Measurements from ENCODE around the gene FOXF2. TPM values are rescaled to one million over a fixed set of nuclear protein-coding genes. Genes with fewer than 3 reads are reported as not detected.

FOXF2 gene
- total RNA-seq, 3 donors from 2014 or later: 0.73 to 4.9 (median 1.6) TPM

DNA sequence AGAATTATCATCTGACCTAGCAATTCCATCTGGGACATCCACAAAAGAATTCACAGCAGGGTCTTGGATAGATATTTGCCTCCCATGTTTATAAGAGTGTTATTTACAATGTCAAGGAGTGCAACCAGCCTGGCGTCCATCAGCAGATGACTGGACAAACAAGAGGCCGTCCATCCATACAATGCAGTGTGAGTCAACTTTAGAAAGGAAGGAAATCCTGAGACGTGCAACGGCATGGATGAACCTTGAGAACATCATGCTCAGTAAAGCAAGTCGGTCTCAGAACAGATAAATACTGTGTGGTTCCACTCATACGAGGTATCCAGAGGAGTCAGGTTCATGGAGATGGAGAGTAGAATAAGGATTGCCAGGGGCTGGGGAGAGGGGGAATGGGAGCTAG is 46.4 kb downstream of the FOXF2 start:
- Histone ChIP-seq H3K36me3 (no peaks in the 10 kb centered on the region), H3K9me3 (no peaks in the 10 kb centered on the region), H3K4me1 (no peaks in the 10 kb centered on the region), H3K4me3 (no peak overlapping the region), H3K27me3 (peaks cover 0 to 22% of the 10 kb centered on the region in 2 donors), H3K27ac (no peak overlapping the region)
- intact Hi-C loops (cut with DNase I; ENCODE audit: low total_unique reads): no loop called here
- DNase-seq (ENCODE audit: low spot score in 2 of 2): peak in 1 of 2 donors; percentile 13
- no peak for TF ChIP-seq POLR2A (IDR thresholded peaks at IDR 0.05)
- TF ChIP-seq, protein P1, sequence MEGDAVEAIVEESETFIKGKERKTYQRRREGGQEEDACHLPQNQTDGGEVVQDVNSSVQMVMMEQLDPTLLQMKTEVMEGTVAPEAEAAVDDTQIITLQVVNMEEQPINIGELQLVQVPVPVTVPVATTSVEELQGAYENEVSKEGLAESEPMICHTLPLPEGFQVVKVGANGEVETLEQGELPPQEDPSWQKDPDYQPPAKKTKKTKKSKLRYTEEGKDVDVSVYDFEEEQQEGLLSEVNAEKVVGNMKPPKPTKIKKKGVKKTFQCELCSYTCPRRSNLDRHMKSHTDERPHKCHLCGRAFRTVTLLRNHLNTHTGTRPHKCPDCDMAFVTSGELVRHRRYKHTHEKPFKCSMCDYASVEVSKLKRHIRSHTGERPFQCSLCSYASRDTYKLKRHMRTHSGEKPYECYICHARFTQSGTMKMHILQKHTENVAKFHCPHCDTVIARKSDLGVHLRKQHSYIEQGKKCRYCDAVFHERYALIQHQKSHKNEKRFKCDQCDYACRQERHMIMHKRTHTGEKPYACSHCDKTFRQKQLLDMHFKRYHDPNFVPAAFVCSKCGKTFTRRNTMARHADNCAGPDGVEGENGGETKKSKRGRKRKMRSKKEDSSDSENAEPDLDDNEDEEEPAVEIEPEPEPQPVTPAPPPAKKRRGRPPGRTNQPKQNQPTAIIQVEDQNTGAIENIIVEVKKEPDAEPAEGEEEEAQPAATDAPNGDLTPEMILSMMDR (IDR thresholded peaks at IDR 0.05): no peak
- no peak for TF ChIP-seq POLR2AphosphoS5 (IDR thresholded peaks at IDR 0.05)

- H3K36me3 ChIP-seq: no peaks in the 10 kb centered on the region
- peaks cover 0 to 22% of the 10 kb centered on the region in 2 donors for H3K27me3 ChIP-seq
- intact Hi-C loops (cut with DNase I; ENCODE audit: low total_unique reads): no loop called here
- no peak overlapping the region for H3K27ac ChIP-seq
- no peaks in the 10 kb centered on the region for H3K9me3 ChIP-seq
- H3K4me3 ChIP-seq: no peak overlapping the region
- TF ChIP-seq POLR2A (IDR thresholded peaks at IDR 0.05) (no peak), POLR2AphosphoS5 (IDR thresholded peaks at IDR 0.05) (no peak)
- TF ChIP-seq, protein P1 (IDR thresholded peaks at IDR 0.05): peak; percentile 46 to 81 (median 71)
- no peak for DNase-seq (ENCODE audit: low spot score in 2 of 2)
- H3K4me1 ChIP-seq: no peaks in the 10 kb centered on the region
Observed at GRCh38 chr6:1436334-1437306, 47.2 kb downstream of the FOXF2 start.

DNA sequence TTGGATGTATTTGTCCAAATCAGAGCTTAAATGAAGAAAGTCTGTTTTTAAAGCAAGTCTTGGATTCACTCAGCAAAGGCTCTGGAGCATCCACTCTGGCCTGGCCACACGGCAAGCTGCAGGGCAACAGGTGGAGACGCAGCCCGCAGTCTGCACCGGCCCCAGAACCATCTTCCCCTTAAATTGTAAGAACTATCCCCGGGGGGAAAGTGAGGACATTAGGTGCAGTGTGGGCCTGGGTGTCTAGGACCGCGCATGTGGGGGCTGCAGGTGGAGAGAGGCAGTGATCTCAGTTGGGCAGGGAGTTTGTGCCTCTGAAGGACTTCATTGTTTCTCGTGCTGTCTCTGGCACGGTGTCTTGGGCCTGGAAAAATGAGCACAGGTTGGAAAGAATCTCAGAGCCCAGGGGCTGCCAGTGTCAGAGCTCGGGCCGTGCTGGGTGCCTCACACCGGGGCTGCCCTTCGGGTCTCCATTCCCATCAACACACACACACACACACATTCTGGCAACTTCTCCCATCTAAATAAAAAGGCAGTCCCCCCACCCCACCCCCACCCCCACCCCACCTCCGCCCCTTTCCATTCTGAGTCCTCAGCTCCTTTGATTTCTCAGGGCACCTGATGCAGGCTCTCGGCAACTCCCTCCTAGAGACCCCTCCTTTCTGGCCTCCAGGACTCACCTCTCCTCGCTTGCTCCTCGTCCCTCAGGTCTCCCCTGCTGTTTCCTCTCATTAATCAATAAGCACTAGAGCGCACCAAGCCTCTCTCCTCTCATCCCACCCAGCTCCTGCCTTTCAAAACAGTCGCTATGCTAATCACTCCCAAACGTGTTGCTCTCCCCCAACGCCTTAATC is 48.4 kb downstream of the FOXF2 start:
- peaks cover 0 to 22% of the 10 kb centered on the region in 2 donors for H3K27me3 ChIP-seq
- H3K36me3 ChIP-seq: no peaks in the 10 kb centered on the region
- no peaks in the 10 kb centered on the region for H3K4me1 ChIP-seq
- no peak for DNase-seq (ENCODE audit: low spot score in 2 of 2)
- intact Hi-C loops (cut with DNase I; ENCODE audit: low total_unique reads): no loop called here
- TF ChIP-seq POLR2A (IDR thresholded peaks at IDR 0.05) (no peak), POLR2AphosphoS5 (IDR thresholded peaks at IDR 0.05) (no peak)
- TF ChIP-seq, protein P1 (IDR thresholded peaks at IDR 0.05): no peak
- H3K9me3 ChIP-seq: no peaks in the 10 kb centered on the region
- no peak overlapping the region for H3K4me3 ChIP-seq
- H3K27ac ChIP-seq: no peak overlapping the region

DNA sequence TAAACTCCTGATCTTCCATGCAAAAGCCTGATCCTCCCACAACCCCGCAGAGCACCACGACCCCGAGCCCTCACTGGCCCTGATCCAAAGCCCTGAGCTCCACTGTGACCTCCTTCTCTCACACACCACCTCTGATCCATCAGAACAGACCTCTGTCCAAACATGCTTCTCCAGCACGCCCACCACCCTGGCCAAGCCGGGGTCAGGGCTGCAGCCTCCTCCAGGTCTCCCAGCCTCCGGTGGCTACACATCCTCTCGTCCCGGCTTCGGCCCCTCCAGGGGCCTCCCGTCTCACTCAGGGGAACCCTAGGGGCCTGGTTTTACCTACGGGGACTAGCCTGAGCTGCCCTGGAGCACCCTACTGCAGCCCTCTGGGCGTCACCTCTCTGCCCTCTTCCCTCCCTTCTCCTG is 49.1 kb downstream of the FOXF2 start:
- no peaks in the 10 kb centered on the region for H3K9me3 ChIP-seq
- intact Hi-C loops (cut with DNase I; ENCODE audit: low total_unique reads): no loop called here

More for the DNA sequence above, 49.1 kb downstream of the FOXF2 start:
- no peak overlapping the region for H3K27ac ChIP-seq
- DNase-seq (ENCODE audit: low spot score in 2 of 2): no peak
- no peaks in the 10 kb centered on the region for H3K4me1 ChIP-seq
- no peaks in the 10 kb centered on the region for H3K36me3 ChIP-seq
- peaks cover 0 to 22% of the 10 kb centered on the region in 2 donors for H3K27me3 ChIP-seq
- H3K4me3 ChIP-seq: no peak overlapping the region
- TF ChIP-seq POLR2AphosphoS5 (IDR thresholded peaks at IDR 0.05) (no peak), POLR2A (IDR thresholded peaks at IDR 0.05) (no peak)
- TF ChIP-seq, protein P1 (IDR thresholded peaks at IDR 0.05): no peak
